GM18502 (cell line): Measurements from ENCODE around the gene ABCG1.

ENCODE experiments used
- ATAC-seq: cut with Tn5 transposase; IDR thresholded peaks from one replicate; pipeline ENCODE4 v1.9.1; 2021; ENCODE audit warnings: mild to moderate bottlenecking; ENCODE audit not compliant: unreplicated experiment, poor library complexity

ABCG1 gene

DNA sequence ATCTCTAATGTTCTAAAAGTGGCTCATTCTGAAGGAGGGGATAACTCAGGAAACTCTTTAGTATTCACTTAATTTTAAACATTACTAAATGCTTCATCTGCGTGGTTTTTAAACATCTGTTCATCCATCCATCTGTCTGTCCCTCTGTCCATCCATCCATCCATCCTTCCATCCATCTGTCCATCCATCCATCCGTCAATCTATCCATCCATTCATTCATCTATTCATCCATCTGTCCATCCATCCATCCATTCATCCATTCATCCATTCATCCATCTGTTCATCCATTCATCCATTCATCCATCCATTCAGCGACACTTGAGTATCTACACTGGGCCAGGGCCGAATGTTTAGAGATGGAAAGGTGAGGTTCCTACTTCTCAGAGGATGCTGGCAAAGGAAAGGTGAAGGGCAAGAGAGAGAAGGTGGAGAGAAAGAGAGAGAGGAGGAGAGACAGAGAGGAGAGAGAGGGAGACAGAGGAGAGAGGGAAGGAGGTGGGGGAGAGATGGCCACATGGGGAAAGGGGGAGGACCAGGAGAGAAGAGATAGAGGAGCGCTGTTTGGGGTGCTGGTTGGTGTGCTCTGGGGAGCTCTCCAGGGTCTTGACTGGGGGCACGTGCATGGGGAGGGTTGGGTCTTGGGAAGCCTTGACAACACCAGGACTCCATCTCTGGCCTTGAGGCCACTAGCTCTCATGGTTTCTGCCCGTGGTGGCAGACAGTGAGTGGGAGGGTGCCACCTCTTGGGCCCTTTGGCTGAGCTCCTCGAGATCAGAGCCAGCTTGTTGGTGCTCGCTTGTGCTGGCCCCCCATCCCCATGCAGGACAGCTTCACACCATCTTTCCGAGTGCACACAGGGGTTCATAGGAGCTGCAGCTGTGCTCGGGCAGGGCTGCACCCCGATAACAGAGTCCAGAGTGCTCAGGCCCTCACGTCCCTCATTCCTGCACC lies 45.6 kb downstream of the ABCG1 start:
- ATAC-seq = no peak

GRCh38 chr21:42265231-42265812 lies 46.4 kb downstream of the ABCG1 start:
- ATAC-seq = no peak

DNA sequence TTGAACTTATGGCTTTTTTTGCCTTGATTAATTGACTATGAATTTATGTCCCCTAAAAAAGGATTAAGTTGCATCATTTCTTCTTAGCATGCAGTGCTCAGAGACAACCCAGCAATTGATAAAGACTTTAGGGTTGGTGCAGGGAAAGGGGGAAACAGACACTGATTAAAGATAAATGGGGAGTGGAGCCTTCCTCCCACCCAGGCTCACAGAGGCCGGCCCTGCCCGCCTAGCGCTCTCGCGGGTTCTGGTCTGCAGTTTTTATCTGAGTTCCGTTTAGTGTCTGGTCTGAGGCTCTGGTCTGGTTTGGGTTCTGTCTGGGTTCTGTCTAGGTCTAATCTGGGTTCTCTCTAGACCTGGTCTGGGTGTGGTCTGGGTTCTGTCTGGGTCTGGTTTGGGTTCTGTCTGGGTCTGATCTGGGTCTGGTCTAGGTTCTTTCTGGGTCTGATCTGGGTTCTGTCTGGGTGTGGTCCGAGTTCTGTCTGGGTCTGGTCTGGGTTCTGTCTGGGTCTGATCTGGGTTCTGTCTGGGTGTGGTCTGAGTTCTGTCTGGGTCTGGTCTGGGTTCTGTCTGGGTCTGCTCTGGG lies 48.1 kb downstream of the ABCG1 start:
- ATAC-seq = no peak

DNA sequence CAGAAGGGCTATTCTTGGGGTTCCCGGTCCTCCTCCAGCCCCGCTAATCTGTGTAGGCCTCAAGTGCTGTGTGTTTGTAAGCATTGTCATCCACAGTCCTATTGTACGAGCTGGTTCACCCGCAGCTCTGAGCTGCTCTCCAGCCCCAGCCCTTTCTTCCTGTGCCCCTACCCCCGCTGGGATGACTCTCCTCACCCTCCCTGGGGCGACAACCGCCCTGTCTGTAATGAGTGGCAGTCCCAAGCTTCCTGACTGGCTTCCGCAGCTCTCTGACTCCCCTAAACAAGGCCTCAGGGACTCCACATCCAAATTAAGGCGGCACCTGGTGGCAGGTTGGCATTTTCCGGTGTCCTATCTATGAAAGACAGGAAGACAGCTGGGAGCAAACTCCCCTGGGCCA lies 50.4 kb downstream of the ABCG1 start:
- no peak for ATAC-seq

DNA sequence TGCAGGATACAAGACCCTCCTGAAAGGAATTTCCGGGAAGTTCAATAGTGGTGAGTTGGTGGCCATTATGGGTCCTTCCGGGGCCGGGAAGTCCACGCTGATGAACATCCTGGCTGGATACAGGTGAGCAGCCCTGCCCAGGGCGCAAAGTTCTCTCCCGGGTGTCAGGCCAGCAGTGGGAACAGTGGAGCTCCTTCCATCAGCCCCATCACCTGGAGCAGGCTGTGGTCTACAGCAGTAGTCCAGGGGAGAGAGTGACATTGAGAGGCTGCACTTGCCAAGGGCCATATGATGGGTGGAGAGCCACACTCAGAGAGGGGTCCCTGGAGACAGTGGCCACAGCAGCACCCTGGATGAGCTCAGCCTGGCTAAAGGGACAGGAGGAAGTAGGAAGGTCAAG lies 52.1 kb downstream of the ABCG1 start:
- ATAC-seq = no peak

DNA sequence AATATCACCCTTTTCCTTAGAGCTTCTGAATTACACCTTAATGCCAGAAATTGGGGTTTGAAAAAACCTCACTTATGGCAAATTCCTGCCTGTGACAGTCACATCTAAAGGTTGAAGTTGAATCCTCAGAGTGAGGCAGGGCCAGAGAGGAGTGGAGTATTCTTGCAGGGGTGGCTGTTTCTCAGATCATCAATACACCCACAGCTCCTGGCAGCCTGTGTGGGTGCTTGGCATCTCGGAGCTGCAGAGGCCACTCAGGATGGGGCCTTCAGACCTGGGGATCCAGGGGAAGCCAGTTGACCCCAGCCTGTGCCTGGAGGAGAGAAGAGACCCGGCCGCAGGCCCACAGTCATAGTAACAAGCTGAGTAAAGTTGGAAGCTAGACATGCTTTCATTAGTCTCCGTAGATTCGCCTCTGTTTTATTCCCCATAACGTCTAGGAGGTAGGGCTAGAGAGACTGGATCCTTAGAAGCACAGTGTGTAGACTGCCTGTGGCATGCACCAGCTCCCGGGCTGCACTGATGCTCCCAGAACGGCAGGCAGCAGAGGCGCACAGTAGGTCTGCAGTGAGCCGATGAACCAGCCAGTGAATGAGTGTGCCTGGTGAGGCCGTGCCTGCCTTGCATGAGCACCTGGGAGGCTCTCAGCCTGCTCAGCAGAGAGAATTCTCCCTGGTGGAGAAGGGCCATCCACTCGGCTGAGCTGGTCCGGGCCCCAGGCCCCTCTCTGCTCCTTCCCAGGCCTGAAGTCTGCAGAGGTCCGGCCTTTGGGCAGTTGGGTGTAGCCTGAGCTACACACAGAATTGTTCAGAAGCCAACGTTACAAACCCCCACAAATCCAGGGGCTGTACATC lies 53.4 kb downstream of the ABCG1 start:
- no peak for ATAC-seq

GRCh38 chr21:42272984-42273600 lies 54.2 kb downstream of the ABCG1 start:
- ATAC-seq = no peak

DNA sequence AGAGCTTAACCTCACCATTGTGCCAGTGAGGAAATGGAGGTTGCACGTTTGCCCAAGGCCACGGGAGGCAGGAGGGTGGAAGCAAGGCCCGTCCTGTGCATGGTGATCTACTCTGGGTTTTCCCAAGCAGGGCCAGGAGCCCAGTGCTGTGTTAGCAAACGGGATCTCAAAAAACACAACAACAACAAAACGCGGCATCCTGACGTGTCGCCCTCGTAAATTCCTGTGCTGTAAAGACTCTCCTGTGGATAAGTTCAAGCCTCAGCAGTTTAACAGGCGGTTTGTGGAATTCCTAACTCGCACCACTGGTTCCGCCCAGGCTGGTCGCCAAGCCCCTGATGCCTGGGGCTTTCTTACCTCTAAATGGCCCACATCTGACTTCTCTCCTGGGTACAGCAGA lies 57.1 kb downstream of the ABCG1 start:
- ATAC-seq = no peak

- no peak for ATAC-seq
Measured at GRCh38 chr21:42276526-42277154, 57.7 kb downstream of the ABCG1 start.

DNA sequence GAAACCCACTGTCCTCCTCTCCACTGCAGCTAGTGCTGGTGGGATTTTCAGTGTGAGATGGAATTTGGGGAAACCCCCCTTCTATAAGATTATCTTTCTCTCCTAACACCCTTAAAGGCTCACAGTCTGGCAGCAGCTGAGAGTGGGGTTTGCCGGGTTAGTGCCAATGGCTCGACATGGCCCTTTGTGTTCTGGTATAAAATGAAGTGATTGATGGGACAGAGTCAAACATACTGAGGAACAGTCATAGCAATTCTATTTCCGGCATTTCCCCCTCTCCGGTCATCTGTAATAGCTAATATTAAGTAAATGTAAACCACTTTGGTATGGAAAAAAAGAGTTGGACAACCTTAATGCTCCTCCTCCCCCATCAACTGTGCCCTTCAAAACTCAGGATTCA lies 58.7 kb downstream of the ABCG1 start:
- ATAC-seq = no peak

DNA sequence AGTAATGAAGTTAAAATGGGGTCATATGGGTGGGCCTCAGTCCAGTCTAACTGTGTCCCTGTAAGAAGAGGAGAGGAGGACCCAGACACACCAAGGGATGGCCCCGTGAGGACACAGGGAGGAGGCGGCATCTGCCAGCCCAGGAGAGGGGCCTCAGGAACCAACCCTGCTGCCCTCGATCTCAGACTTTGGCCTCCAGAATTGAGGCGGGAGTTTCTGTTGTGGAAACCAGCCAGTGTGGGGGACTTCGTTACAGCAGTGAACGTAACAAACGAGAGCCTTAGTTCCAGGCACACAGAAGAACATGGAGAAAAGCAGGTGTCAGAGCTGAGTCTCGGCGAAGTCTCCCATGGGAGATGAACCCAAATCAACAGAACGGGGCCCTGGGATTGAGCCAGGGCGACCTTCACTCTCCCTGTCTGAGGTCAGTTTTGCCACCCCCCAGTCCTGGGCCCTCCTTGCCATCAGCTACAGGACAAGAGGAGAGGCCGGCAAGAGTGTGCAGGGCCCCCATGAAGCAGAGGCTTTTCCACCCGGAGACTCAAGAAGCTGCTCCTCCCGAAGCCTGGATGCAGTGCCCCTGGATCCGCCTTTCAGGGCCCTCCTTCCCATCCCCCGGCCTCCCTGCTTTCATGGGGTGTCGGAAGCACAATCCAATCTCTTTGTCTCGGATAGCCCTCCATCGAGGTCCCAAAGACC lies 59.7 kb downstream of the ABCG1 start:
- no peak for ATAC-seq

GRCh38 chr21:42279341-42279871 lies 60.5 kb downstream of the ABCG1 start:
- no peak for ATAC-seq

DNA sequence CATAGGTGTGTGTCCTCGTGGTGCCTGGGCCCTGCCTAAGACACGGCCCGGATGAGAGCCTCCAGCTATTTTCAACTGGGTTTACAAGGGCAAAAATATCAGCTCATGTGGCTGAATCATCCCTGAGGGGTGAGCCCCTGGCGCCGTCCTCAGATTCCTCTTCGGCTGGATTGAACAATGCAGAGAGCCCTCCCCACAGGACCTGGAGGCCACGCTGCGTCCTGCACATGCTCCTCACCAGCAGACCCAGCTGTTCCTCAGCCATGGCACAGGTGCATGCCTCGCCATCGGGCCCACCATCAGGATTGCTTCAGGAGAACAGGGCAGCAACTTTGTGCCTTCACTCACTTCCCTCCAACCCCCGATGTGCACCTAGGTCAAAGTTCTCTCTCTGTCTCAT lies 60.9 kb downstream of the ABCG1 start:
- no peak for ATAC-seq

DNA sequence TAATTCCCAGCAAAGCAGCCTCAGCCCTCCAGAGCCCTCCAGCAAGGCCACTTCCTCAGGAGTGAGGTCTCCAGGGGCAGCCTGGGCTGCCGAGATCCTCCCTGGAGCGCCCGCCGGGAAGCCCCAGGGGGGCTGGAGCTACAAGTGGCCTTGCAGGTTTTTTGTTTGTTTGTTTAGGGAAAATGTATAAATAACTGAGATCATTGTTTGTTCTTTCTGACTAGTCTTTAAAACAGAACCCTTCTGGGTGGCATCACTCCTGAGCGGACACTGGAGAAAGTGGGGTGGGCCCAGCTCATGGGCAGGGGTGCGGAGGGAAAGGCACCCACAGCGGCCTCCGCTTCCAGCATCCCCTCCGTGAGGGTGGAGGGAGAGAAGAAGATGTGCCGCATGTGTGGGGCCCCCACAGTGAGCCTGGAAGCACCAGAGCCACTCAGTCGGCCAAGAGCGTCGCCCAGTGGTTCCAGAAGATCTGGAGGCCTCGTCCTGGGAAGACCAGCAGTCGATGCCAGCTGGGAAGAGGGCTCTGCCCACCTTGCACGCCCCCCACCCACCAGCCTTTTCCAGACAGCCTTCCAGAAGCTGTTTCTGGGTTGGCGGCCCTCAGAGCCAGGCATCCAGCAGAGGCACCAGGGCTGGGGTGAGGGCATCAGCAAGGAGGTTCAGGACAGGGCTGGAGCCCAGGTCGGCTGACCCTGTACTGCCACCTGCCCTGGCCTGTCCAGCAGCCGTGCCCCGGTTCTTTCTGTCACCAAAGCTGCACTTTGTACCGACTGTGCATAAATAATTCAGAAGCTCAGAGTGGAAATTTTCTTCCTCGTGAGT lies 61.6 kb downstream of the ABCG1 start:
- ATAC-seq = no peak

DNA sequence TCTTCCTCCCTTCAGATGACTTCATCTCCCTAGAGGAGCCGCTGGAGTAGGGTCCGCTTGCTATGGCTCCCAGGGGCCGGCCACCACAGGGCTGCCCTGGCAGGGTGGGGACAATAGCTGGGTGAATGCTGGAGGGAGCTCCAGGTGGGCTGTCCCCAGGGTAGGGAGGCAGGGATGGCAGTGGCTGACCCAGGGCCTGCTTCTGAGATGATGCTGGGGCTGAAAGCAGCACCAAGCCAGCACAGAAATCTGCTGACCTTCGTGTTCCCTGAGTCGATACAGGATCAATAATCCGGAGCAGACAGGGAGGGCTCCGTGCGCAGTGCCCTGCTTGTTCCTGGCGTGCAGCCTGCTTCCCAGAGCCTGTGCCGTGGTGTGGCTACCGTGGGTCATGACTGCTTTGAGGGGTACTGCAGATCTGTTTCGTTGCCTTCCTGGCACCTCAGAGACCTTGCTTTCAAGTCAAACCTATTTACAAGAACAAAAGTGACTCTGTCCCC lies 62.3 kb downstream of the ABCG1 start:
- no peak for ATAC-seq

GRCh38 chr21:42282021-42282420 lies 63.1 kb downstream of the ABCG1 start:
- ATAC-seq = no peak

GRCh38 chr21:42282715-42283114 lies 63.8 kb downstream of the ABCG1 start:
- no peak for ATAC-seq
